GM18861 (cell line): ENCODE results near the gene EXO1.
"Not testable (repeated sequence)": the region's sequence is repeated elsewhere in the genome, so short reads cannot be mapped to it uniquely, and the experiment has no call there.

Experiments used
- ATAC-seq: cut with Tn5 transposase; IDR thresholded peaks from one replicate; pipeline ENCODE4 v1.9.1; 2021; ENCODE audit not compliant: unreplicated experiment

The EXO1 gene

GRCh38 chr1:241836941-241837340, 11.1 kb upstream of the EXO1 start:
- no peak for ATAC-seq

GRCh38 chr1:241837416-241837815, 10.6 kb upstream of the EXO1 start:
- no peak for ATAC-seq

GRCh38 chr1:241837901-241838300, 10.1 kb upstream of the EXO1 start:
- no peak for ATAC-seq

- ATAC-seq = peak; percentile 52
Observed at GRCh38 chr1:241838897-241839296, 9.1 kb upstream of the EXO1 start.

- ATAC-seq = peak; percentile 52
Observed at GRCh38 chr1:241839369-241839979, 8.5 kb upstream of the EXO1 start.

GRCh38 chr1:241840164-241840563, 7.8 kb upstream of the EXO1 start:
- no peak for ATAC-seq

GRCh38 chr1:241841691-241842090, 6.3 kb upstream of the EXO1 start:
- no peak for ATAC-seq

- ATAC-seq = no peak
Observed at GRCh38 chr1:241842565-241842964, 5.4 kb upstream of the EXO1 start.

GRCh38 chr1:241844593-241844992, 3.4 kb upstream of the EXO1 start:
- no peak for ATAC-seq

GRCh38 chr1:241846375-241846774, 1.6 kb upstream of the EXO1 start:
- ATAC-seq = no peak

- no peak for ATAC-seq
Observed at GRCh38 chr1:241846862-241847539, 1.0 kb upstream of the EXO1 start.

- no peak for ATAC-seq
Observed at GRCh38 chr1:241847540-241847795, 536 bp upstream of the EXO1 start.

GRCh38 chr1:241848686-241849344, 811 bp downstream of the EXO1 start:
- no peak for ATAC-seq

GRCh38 chr1:241849345-241849695, 1.3 kb downstream of the EXO1 start:
- ATAC-seq = no peak

- ATAC-seq = not testable (repeated sequence)
Observed at GRCh38 chr1:241855545-241856140, 7.6 kb downstream of the EXO1 start.

- peak; percentile 78 for ATAC-seq
Observed at GRCh38 chr1:241857131-241857530, 9.1 kb downstream of the EXO1 start.

- ATAC-seq = no peak
Observed at GRCh38 chr1:241860922-241861321, 12.9 kb downstream of the EXO1 start.

- ATAC-seq = no peak
Observed at GRCh38 chr1:241869022-241869421, 21.0 kb downstream of the EXO1 start.

GRCh38 chr1:241870336-241870735, 22.3 kb downstream of the EXO1 start:
- no peak for ATAC-seq

- no peak for ATAC-seq
Observed at GRCh38 chr1:241870746-241871430, 22.9 kb downstream of the EXO1 start.

- no peak for ATAC-seq
Observed at GRCh38 chr1:241881440-241881839, 33.4 kb downstream of the EXO1 start.

GRCh38 chr1:241883159-241883558, 35.2 kb downstream of the EXO1 start:
- no peak for ATAC-seq
